A549 (cell line): Measurements from ENCODE around the gene RAMACL. TPM values are rescaled to one million over a fixed set of nuclear protein-coding genes. Genes with fewer than 3 reads are reported as not detected.
"Not testable (repeated sequence)": the region's sequence is repeated elsewhere in the genome, so short reads cannot be mapped to it uniquely, and the experiment has no call there.

Experiments used
- ATAC-seq, 2 experiments: fragments of 200-7000 bp in 1 of 2; fragments of >200 bp in 1 of 2; cut with Nextera tagmentation in 1 of 2; cut with Tn5 transposase in 1 of 2; 3 replicates each; pipeline versions ENCODE4 v1.8.0 to v1.9.1; 2018 to 2020; ENCODE audit warnings: mild to moderate bottlenecking in 1 of 2, moderate library complexity in 1 of 2
- CTCF ChIA-PET: fragments of 300-600 bp; sonication (Branson Sonifier 250); formaldehyde crosslinking; extraction: SDS; loops from one replicate; lab custom pipeline; 2021; ENCODE audit warnings: antibody characterized with exemption, inconsistent platforms; lab: Yijun Ruan, JAX
- POLR2A ChIA-PET: fragments of 350-600 bp; formaldehyde crosslinking; extraction: SDS; loops from one replicate; lab custom pipeline; 2021; ENCODE audit warnings: antibody characterized with exemption, inconsistent platforms; lab: Yijun Ruan, JAX
- DNase-seq, 2 experiments: peaks; one replicate each; pipeline versions ENCODE4 v3.0.0 to v3.0.0-alpha.2; 2011 to 2016; ENCODE audit warnings: low read depth in 1 of 2, low spot score in 1 of 2
- FAIRE-seq: peaks from 2 replicates; lab custom pipeline; 2011; peaks lifted over from hg19 to GRCh38; lab: Jason Lieb, UNC
- H3K27ac ChIP-seq, 2 experiments: fragments of >200 bp; sonication (Bioruptor Twin); formaldehyde crosslinking; 3 replicates each; pipeline ENCODE4 v1.5.1; 2016 to 2017
- H3K4me1 ChIP-seq: fragments of >200 bp; sonication (Bioruptor Twin); formaldehyde crosslinking; 3 replicates; pipeline ENCODE4 v1.6.1; 2016
- H3K4me2 ChIP-seq: fragments of >200 bp; sonication (Bioruptor Twin); formaldehyde crosslinking; 3 replicates; pipeline ENCODE4 v1.6.1; 2016
- H3K4me3 ChIP-seq: fragments of >200 bp; sonication (Bioruptor Twin); formaldehyde crosslinking; 3 replicates; pipeline ENCODE4 v1.5.1; 2016
- H3K9me3 ChIP-seq: fragments of >200 bp; sonication (Bioruptor Twin); formaldehyde crosslinking; 3 replicates; pipeline ENCODE4 v1.6.1; 2016
- CBX2 ChIP-seq: fragments of 200-600 bp; sonication (generic); IDR thresholded peaks from 2 replicates; pipeline ENCODE4 v1.6.1; 2016; ENCODE audit warnings: low read depth, mild to moderate bottlenecking, borderline replicate concordance
- CBX8 ChIP-seq: fragments of 200-600 bp; sonication (generic); IDR thresholded peaks from 2 replicates; pipeline ENCODE4 v1.6.1; 2016
- CEBPB ChIP-seq, 2 experiments: fragments of >200 bp in 1 of 2; sonication (Bioruptor Twin) in 1 of 2; formaldehyde crosslinking in 1 of 2; IDR thresholded peaks; 2 replicates each; pipeline ENCODE4 v1.6.1; 2012 to 2016
- EHF ChIP-seq: fragments of 250-450 bp; sonication (Bioruptor Pico); IDR thresholded peaks from 2 replicates; pipeline ENCODE4 v1.5.0; 2020; ENCODE audit warnings: mild to moderate bottlenecking
- EHMT2 ChIP-seq: fragments of 200-600 bp; sonication (generic); IDR thresholded peaks from 2 replicates; pipeline ENCODE4 v1.6.1; 2016; ENCODE audit warnings: antibody characterized with exemption, low read depth, mild to moderate bottlenecking, moderate library complexity
- EP300 ChIP-seq, 2 experiments: fragments of >200 bp; sonication (Bioruptor Twin); formaldehyde crosslinking; IDR thresholded peaks; 2 replicates in 1 of 2; 3 replicates in 1 of 2; pipeline ENCODE4 v1.6.1; 2016 to 2017
- ESRRA ChIP-seq: fragments of 150-350 bp; IDR thresholded peaks from 2 replicates; pipeline ENCODE4 v1.6.1; 2014; ENCODE audit warnings: mild to moderate bottlenecking, low read length, borderline replicate concordance
- FOSB ChIP-seq: fragments of 250-450 bp; sonication (Bioruptor Pico); IDR thresholded peaks from 2 replicates; pipeline ENCODE4 v1.5.0; 2020; ENCODE audit warnings: mild to moderate bottlenecking, moderate library complexity
- HEYL ChIP-seq: fragments of 250-450 bp; sonication (Bioruptor Pico); IDR thresholded peaks from 2 replicates; pipeline ENCODE4 v1.8.0; 2021; ENCODE audit warnings: mild to moderate bottlenecking, moderate library complexity
- HOXA7 ChIP-seq: fragments of 250-450 bp; sonication (Bioruptor Pico); IDR thresholded peaks from 2 replicates; pipeline ENCODE4 v1.5.0; 2020; ENCODE audit warnings: mild to moderate bottlenecking, moderate library complexity
- JUN ChIP-seq, 2 experiments: fragments of >200 bp; sonication (Bioruptor Twin); formaldehyde crosslinking; IDR thresholded peaks; 2 replicates in 1 of 2; 3 replicates in 1 of 2; pipeline ENCODE4 v1.6.1; 2016 to 2017
- KDM1A ChIP-seq: fragments of 200-600 bp; sonication (generic); IDR thresholded peaks from 2 replicates; pipeline ENCODE4 v1.6.1; 2016; ENCODE audit warnings: low read depth, mild to moderate bottlenecking
- MAX ChIP-seq: IDR thresholded peaks from 2 replicates; pipeline ENCODE4 v1.6.1; 2012
- MAZ ChIP-seq: fragments of 150-350 bp; IDR thresholded peaks from 2 replicates; pipeline ENCODE4 v1.6.1; 2014; ENCODE audit warnings: antibody characterized with exemption, low read depth, low read length, borderline replicate concordance
- PBX3 ChIP-seq: IDR thresholded peaks from 2 replicates; pipeline ENCODE4 v1.6.1; 2012
- POLR2A ChIP-seq: IDR thresholded peaks from 2 replicates; pipeline ENCODE4 v1.6.1; 2012; ENCODE audit warnings: mild to moderate bottlenecking, low read length
- POLR2AphosphoS2 ChIP-seq: conservative IDR thresholded peaks from 2 replicates; pipeline ENCODE4 v1.6.1; 2012; ENCODE audit warnings: low read length, improper control_type of control experiment, inconsistent platforms
- RARB ChIP-seq: fragments of 250-450 bp; sonication (Bioruptor Pico); IDR thresholded peaks from 2 replicates; pipeline ENCODE4 v1.8.0; 2021; ENCODE audit warnings: mild to moderate bottlenecking, moderate library complexity
- RCOR1 ChIP-seq: fragments of 150-350 bp; IDR thresholded peaks from 2 replicates; pipeline ENCODE4 v1.6.1; 2014; ENCODE audit warnings: antibody characterized with exemption, low read length, low read depth
- ZNF302 ChIP-seq: fragments of 250-450 bp; sonication (Bioruptor Pico); IDR thresholded peaks from 2 replicates; pipeline ENCODE4 v1.9.0; 2021; ENCODE audit warnings: inconsistent platforms, mild to moderate bottlenecking, moderate library complexity
- ZSCAN20 ChIP-seq: fragments of 250-450 bp; sonication (Bioruptor Pico); IDR thresholded peaks from 2 replicates; pipeline ENCODE4 v1.8.0; 2022; ENCODE audit warnings: mild to moderate bottlenecking, moderate library complexity
- WGBS: methylation state at CpG from one replicate; pipeline ENCODE4 v1.1.6; 2017; ENCODE audit errors: missing lambda C conversion rate; 5-methylcytosine and 5-hydroxymethylcytosine counted together
- polyA plus RNA-seq, 4 experiments: library from polyadenylated mRNA; depleted of rRNA in 3 of 4; stranded (reverse); fragments of >200 nt; fragmentation: RNase III in 1 of 4; extraction: RNeasy Plus Mini Kit Qiagen cat#74134 plus additional on column Dnase treatment in 1 of 4; gene quantifications; 2 replicates in 3 of 4; 3 replicates in 1 of 4; pipeline ENCODE4 v1.2.3, GENCODE V29; 2011 to 2017
- TF ChIP-seq, protein P1 (sequence below): fragments of 200-600 bp; sonication (generic); IDR thresholded peaks from 2 replicates; pipeline ENCODE4 v1.6.1; 2016; ENCODE audit warnings: antibody characterized with exemption, mild to moderate bottlenecking, moderate library complexity
- TF ChIP-seq, protein P2 (sequence below): fragments of 150-350 bp; IDR thresholded peaks from 2 replicates; pipeline ENCODE4 v1.6.1; 2014; ENCODE audit warnings: low read depth, mild to moderate bottlenecking, low read length

RAMACL gene
- polyA plus RNA-seq, 2 of the 4 experiments (the other 2 are of a cell fraction) = 0.08 to 0.67 TPM

GRCh38 chr6:166582258-166582657 lies 4.2 kb downstream of the RAMACL start:
- 75% methylated on average over 6 of the region's 6 CpGs for WGBS
- Histone ChIP-seq H3K4me2 (no peak overlapping the region), H3K4me3 (no peak overlapping the region), H3K9me3 (no peaks in the 10 kb centered on the region), H3K4me1 (no peaks in the 10 kb centered on the region), H3K27ac (no peak overlapping the region)
- CTCF ChIA-PET = interaction anchor here (1.3 kb wide), 1 partner anchor 10 kb away, joined by 3 read pairs; no protein-coding TSS in a partner anchor
- DNase-seq (no peak), ATAC-seq (no peak), FAIRE-seq (no peak)
- no peak for TF ChIP-seq CBX2
- TF ChIP-seq RARB (CRISPR knock-in tag) = no peak
- no peak for TF ChIP-seq MAZ
- TF ChIP-seq CEBPB (IDR thresholded peaks at IDR 0.05) = no peak
- TF ChIP-seq, protein P1, sequence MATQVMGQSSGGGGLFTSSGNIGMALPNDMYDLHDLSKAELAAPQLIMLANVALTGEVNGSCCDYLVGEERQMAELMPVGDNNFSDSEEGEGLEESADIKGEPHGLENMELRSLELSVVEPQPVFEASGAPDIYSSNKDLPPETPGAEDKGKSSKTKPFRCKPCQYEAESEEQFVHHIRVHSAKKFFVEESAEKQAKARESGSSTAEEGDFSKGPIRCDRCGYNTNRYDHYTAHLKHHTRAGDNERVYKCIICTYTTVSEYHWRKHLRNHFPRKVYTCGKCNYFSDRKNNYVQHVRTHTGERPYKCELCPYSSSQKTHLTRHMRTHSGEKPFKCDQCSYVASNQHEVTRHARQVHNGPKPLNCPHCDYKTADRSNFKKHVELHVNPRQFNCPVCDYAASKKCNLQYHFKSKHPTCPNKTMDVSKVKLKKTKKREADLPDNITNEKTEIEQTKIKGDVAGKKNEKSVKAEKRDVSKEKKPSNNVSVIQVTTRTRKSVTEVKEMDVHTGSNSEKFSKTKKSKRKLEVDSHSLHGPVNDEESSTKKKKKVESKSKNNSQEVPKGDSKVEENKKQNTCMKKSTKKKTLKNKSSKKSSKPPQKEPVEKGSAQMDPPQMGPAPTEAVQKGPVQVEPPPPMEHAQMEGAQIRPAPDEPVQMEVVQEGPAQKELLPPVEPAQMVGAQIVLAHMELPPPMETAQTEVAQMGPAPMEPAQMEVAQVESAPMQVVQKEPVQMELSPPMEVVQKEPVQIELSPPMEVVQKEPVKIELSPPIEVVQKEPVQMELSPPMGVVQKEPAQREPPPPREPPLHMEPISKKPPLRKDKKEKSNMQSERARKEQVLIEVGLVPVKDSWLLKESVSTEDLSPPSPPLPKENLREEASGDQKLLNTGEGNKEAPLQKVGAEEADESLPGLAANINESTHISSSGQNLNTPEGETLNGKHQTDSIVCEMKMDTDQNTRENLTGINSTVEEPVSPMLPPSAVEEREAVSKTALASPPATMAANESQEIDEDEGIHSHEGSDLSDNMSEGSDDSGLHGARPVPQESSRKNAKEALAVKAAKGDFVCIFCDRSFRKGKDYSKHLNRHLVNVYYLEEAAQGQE = no peak
- TF ChIP-seq KDM1A = no peak
- TF ChIP-seq EHF = no peak
- no peak for TF ChIP-seq JUN (IDR thresholded peaks at IDR 0.05)
- TF ChIP-seq EP300 (IDR thresholded peaks at IDR 0.05) = no peak
- POLR2A ChIA-PET = no interaction called here

DNA sequence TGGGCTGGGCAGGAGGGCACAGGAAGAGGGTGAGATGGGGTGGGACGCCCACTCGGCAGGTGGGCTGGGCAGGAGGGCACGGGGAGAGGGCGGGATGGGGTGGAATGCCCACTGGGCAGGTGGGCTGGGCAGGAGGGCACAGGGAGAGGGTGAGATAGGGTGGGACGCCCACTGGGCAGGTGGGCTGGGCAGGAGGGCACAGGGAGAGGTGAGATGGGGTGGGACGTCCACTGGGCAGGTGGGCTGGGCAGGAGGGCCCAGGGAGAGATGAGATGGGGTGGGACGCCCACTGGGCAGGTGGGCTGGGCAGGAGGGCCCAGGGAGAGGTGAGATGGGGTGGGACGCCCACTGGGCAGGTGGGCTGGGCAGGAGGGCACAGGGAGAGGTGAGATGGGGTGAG lies 4.7 kb downstream of the RAMACL start:
- ATAC-seq = not testable (repeated sequence)
- CTCF ChIA-PET = interaction anchor here (1.3 kb wide), 1 partner anchor 10 kb away, joined by 3 read pairs; no protein-coding TSS in a partner anchor

DNA sequence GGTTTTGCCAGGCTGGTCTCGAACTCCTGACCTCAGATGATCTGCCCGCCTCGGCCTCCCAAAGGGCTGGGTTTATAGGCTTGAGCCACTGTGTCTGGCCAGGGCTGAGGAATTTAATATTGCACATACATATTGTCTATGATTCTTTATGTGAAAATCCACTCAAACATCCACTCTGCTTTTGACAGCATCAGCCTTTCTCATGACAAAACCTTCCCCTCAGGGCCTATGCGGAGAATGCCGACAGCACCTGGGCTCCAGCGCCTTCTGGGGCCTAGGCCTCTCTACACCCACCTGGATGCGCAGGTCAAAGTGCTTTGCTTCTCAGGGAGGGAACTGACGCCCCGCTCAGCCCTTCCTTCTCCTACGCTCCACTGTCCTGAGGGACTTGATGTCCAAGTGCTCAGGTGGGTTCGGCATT lies 5.4 kb downstream of the RAMACL start:
- DNase-seq = no peak
- WGBS = 80% methylated on average over 10 of the region's 11 CpGs
- CTCF ChIA-PET = no interaction called here
- no peak for FAIRE-seq
- no peak for TF ChIP-seq PBX3
- TF ChIP-seq HOXA7 (CRISPR knock-in tag) = no peak
- TF ChIP-seq POLR2AphosphoS2 = no peak
- TF ChIP-seq FOSB (CRISPR knock-in tag) = no peak
- no peak for TF ChIP-seq MAZ
- TF ChIP-seq EHMT2 = no peak
- TF ChIP-seq MAX = no peak
- no peak for TF ChIP-seq ZNF302
- TF ChIP-seq, protein P2, sequence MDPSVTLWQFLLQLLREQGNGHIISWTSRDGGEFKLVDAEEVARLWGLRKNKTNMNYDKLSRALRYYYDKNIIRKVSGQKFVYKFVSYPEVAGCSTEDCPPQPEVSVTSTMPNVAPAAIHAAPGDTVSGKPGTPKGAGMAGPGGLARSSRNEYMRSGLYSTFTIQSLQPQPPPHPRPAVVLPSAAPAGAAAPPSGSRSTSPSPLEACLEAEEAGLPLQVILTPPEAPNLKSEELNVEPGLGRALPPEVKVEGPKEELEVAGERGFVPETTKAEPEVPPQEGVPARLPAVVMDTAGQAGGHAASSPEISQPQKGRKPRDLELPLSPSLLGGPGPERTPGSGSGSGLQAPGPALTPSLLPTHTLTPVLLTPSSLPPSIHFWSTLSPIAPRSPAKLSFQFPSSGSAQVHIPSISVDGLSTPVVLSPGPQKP = no peak
- no peak for TF ChIP-seq HEYL (CRISPR knock-in tag)
- no peak for TF ChIP-seq EHF
- TF ChIP-seq ZSCAN20 (CRISPR knock-in tag) = no peak
- TF ChIP-seq CBX8 = no peak
- TF ChIP-seq RCOR1 = no peak
- no peak for TF ChIP-seq ESRRA
- TF ChIP-seq POLR2A = no peak
- POLR2A ChIA-PET = no interaction called here
- ATAC-seq = no peak
- Histone ChIP-seq H3K4me3 (no peak overlapping the region), H3K9me3 (no peaks in the 10 kb centered on the region), H3K4me2 (no peak overlapping the region), H3K4me1 (no peaks in the 10 kb centered on the region), H3K27ac (no peak overlapping the region)

More for the DNA sequence above, 4.7 kb downstream of the RAMACL start:
- WGBS = no CpG with 5 or more reads among the region's 8 CpGs
- FAIRE-seq, H3K9me3 ChIP-seq, POLR2A ChIA-PET, DNase-seq, H3K4me3 ChIP-seq, H3K27ac ChIP-seq, H3K4me2 ChIP-seq, H3K4me1 ChIP-seq: not testable (repeated sequence)
